HG03045 (cell line): ENCODE data around the gene OGFR.
"Not testable (repeated sequence)": the region's sequence is repeated elsewhere in the genome, so short reads cannot be mapped to it uniquely, and the experiment has no call there.

Experiments
- ATAC-seq: cut with Tn5 transposase; IDR thresholded peaks from one replicate; pipeline ENCODE4 v1.9.1; 2021; ENCODE audit warnings: mild to moderate bottlenecking, moderate library complexity; ENCODE audit not compliant: unreplicated experiment

The OGFR gene

DNA sequence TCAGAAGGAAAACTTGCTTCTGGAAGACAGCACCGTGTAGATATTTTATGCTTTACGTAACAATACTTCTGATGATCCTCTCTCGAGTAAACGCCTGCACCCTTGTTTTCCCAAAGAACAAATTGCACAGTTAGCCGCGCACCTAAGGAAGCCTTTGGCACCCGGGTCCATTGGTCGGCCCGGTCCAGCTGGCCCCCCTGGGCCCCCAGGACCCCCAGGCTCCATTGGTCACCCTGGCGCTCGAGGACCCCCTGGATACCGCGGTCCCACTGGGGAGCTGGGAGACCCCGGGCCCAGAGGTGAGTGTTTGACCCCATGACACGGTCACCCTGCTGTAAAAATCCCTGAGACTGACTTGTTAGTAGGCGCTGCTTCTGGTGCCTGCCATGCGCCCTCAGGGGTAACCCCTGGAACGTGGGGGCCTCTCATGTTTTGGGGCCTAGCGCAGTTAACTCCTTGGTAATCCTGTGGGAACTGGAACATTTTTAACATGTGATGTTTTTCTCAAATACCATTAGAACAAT, 32.4 kb downstream of the OGFR start:
- ATAC-seq: no peak

DNA sequence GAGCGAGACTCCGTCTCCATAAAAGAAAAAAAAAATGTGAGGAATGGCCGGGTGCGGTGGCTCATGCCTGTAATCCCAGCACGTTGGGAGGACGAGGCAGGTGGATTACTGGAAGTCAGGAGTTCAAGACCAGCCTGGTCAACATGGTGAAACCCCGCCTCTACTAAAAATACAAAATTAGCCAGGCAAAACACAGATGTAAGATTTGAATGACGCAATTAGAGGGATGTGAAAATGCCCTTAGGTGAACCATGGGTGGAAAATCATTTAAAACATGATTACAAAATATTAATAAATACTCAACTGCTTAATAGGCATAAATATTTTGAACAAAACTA, 33.1 kb downstream of the OGFR start:
- ATAC-seq: no peak

DNA sequence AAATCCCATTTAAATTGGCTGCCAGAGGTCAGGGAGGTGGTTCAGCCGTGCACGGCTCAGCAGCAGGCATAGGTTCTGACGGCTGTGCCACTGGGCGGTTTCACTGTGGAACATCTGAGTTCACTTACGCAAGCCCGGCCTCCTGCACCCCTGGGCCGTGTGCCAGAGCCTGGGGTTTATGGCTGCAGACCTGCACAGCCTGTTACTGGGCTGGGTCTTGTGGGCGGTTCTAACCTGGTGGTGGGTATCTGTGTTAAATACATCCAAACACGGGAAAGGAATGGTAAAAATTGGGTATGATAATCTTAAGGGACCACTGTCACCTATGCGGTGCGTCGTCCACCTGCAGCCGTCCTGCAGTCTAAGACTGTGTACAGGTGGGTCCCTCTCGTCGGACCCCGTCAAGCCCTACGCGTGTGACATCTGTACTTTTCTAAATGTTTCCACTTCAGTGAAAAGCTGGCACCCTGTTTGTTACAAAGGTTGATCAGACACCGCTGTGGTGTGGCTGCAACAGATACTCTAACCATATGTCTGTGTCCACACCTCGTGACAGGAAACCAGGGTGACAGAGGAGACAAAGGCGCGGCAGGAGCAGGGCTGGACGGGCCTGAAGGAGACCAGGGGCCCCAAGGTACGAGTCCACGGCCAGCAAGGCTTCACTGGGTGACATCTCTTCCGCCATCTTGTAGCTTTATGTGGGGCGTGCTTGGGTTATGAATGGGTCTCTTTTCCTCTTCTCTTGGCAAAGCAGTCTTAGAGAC, 33.7 kb downstream of the OGFR start:
- no peak for ATAC-seq

DNA sequence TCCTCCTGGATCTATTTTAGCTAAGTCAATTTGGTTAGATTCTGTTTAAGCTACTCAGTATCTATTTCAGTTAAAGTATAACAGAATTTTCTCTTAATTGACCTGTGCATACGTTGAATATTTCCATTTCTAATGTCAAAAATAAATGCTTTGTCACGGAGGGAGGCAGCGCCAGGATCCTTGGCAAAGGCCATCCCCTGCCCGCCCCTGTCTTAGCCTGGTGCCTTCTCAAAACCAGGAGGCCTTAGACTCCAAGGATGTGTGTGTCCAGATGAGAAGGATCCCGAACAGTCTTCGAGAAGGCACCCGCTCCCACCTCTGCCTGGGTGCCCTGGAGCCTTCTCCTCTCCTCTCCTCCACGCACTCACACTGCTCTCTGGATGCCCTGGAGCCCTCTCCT, 34.6 kb downstream of the OGFR start:
- ATAC-seq: no peak

DNA sequence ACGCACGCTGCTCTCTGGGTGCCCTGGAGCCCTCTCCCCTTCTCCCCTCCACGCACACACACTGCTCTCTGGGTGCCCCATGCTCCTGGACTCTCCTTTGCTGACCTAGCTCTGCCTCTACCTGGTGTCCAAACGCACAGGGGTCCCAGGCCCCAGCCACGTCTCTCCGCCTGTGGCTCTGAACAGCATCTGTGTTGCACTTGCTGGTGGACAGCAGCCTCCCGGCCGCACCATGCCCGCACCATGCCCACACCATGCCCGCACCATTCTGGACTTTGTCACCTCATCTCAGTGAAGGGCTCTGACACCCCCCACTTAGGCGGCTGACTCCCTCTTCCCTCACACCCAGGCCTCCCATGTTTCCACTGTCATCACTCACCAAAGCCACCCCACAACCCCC, 35.2 kb downstream of the OGFR start:
- no peak for ATAC-seq

DNA sequence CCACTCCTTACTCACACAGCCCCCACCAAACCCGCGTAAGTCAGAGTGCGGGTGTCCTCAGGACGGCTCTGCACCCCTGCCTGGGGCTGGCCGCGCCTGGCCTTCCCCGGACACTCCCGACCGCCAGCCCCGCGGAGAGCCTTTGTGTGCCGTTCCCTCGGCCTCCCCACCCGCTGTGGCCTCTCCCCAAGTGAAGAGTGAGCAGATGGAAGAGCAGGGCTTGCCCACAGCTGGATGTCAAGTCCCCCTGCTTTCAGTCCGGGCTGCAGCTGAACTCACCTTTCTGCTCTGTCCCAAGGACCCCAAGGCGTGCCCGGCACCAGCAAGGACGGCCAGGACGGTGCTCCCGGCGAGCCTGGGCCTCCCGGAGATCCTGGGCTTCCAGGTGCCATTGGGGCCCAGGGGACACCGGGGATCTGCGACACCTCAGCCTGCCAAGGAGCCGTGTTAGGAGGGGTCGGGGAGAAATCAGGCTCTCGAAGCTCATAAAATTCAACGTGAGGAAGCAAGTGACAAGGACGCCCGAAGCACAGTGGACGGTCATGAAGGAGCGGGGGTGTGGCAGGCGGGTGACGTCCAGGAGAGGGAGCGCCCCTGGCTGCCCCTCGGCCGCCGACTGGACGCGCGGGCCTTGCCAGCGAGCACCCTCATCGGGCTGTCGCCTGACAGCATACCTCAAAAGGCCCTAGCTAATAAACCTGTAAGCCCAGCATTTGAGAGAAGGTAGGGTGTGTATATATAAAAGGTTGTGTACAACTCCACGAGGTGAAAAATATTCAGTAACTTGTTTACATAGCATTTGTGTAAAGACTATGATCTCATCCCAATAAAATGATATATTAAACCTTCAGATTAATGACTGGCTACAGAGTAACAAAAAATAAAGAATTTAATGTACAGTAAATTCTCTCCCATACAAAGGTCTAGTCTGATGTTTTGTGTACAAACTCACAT, 35.9 kb downstream of the OGFR start:
- no peak for ATAC-seq

DNA sequence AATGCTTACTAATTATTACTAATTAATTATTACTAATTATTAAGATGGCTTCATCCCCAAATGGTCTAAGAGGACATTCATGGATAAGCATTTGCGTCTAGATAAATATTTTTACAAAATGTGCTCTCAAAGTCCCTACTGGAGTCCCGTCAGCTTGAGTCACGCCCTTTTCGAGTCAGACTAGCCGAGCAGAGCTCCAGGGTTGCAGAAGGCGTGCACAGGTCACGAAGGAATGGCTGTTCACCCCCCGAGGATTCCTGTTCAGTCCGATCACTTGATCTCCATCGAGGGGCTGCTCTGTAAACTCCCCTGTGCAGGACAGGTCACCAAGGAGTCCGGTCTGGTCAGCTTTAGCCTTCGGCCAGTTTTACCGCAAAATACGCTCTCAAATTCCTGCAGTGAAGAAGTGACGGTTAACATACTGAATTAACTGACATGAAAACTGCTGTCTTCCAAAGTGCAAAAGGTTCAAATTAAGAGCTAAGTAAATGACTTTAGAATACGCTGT, 37.1 kb downstream of the OGFR start:
- ATAC-seq: no peak

DNA sequence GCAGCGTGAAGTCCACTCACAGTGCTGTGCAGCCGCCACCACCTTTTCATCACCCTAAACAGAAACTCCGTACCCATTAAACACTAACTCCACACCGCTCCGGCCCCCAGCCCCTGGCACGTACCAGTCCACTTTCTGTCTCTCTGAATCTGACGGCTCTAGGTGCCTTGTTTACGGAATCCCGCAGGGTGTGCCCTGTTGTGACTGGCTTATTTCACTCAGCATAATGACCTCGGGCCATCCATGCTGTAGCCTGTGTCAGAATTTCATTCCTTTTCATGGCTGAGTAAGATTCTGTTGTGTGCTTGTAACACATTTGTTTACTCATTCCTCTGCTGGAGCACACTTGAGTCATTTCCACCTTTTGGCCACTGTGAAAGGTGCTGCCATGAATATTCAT, 39.0 kb downstream of the OGFR start:
- no peak for ATAC-seq

DNA sequence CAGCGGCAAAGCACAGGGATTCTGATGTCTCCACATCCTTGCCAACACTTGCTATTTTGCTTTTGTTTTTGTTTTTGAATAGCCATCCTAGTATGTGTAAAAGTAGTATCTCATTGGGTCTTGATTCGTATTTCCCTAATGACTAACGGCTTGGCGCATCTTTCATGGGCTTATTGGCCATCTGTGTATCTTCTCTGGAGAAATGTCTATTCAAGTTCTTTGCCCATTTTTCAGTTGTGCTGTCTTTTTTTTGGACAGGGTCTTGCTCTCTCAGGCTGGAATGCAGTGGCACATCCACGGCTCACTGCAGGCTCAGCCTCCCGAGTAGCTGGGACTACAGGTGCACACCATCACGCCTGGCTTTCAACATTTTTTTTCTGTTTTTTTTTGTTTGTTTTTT, 39.5 kb downstream of the OGFR start:
- ATAC-seq: no peak

DNA sequence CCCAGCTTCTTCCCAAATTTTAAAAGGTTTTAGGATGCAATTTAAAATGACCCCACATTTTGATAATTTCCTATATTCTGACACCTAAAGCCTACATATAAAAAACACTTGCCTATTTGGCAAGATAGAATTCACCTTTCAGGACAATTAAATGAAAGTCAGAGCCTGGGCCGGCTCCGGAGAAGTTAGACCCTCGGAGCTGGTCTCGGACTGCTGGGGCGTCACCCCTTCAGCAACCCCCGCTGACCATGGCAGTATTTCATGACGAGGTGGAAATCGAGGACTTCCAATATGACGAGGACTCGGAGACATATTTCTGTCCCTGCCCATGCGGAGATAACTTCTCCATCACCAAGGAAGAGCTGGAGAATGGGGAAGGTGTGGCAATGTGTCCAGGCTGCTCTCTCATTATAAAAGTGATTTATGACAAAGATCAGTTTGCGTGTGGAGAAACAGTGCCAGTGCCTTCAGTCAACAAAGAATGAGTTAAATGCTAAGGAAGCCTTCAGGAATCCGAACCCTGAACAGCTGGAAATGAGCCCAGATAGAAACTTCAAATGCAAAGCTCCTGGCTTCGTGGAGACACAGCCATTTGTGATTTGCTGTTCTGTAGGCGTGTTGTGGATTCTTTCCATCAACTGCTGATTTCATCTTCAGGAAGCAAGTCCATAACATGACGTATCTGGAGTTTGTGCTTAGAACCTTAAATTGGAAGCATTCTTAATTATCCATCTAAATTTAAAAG, 41.0 kb downstream of the OGFR start:
- ATAC-seq: no peak

DNA sequence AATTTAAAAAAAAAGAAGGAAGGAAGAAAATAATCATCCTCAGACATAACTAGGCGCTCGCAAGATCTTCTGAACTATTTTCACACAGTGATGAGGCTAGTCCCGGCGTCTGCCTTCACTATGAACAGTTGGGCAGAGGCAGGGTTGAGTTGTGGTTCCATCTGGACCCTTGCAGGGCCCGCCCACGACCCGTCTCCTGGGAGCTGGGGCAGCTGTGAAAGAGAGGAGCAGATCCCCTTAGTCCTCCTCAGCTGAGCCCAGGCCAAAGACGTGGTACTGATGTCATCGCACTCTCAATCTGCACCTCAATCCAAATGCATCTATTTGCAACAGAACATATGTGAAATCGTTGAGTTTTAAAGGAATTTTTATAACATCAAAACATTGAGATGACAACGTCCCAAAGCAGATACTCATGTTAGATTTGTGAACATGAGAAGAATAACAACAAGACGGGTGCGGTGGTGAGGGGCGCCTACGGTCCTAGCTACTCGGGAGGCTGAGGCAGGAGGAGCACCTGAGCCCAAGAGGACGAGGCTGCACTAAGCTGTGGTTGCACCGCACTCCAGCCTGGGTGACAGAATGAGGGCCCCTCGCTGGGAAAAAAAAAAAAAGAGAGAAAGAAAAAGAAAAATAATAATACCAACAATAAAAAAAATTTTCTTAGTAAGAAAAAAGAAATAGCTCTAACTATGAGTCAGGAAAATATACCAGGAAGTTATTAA, 41.7 kb downstream of the OGFR start:
- ATAC-seq: no peak

DNA sequence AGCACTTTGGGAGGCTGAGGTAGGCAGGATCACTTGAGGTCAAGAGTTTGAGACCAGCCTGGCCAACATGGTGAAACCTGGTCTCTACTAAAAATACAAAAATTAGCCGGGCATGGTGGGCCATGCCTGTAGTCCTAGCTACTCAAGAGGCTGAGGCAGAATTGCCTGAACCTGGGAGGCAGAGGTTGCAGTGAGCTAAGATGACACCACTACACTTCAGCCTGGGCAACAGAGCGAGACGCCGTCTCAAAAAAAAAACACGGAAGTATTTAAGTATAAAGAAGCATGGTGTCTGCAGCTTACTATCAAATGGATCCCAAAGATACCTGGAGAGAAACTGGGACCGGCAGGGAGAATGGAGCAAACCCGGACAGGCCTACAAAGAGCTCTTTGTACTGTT, 44.3 kb downstream of the OGFR start:
- ATAC-seq: not testable (repeated sequence)

DNA sequence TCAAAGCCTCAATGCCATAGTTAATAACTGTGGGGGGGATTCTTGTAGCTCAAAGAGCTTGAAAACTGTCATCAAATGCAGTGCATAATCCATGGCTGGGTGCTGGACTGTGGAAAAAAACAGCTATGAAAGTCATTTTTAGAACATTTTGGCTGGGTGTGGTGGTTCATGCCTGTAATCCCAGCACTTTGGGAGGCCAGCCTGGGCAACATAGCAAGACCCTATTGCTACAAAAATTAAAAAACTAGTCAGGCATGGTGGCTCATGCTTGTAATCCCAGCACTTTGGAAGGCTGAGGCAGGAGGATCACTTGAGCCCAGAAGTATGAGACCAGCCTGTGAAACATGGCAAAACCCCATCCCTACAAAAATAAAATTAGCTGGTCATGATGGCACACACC, 44.8 kb downstream of the OGFR start:
- ATAC-seq: no peak

DNA sequence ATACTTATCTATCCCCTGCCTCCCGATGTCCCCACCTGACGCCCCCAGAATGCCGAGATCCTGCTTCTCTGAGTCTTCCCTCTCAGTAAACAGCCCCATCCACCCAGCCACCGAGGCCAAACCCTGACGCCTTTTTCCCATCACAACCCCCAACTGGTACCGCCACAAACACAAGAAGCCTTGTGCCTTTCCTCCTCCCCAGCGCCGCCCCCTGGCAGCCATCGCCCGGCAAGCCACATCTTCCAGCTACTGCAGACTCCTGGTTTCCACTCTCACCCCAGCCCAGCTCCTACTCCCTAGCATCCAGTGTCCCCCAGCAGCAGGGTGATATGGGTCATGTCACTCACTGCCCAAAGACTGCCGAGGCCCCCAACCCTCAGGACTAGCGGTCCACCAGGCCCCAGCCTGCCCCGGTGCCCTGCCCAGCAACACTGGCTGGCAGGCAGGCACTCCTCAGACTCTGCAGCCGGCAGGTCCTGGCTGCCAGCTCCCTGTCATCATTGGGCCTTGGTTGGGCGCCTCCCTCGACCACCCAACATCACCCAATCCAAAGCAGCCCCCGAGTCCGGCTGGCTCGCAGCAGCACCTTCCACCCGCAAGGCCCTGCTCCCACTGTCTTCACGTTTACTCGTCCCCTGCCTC, 45.8 kb downstream of the OGFR start:
- no peak for ATAC-seq

DNA sequence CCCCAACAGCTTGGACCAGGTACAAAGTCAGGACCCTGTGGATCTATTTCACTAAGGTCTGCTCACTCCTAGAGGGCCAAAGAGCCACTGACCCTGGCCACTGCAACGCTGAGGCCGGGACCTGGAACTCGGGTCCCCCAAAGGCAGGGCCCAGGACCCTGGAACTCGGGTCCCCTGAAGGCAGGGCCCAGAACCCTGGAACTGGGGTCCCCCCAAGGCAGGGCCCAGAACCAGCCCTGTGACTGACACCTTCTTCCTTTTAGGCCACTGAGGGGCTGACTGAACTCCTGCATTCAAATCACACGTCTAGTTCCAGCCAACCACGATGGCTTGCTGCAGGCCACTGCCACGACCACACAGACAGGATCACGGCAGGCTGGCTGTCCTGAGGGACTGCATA, 47.6 kb downstream of the OGFR start:
- no peak for ATAC-seq

DNA sequence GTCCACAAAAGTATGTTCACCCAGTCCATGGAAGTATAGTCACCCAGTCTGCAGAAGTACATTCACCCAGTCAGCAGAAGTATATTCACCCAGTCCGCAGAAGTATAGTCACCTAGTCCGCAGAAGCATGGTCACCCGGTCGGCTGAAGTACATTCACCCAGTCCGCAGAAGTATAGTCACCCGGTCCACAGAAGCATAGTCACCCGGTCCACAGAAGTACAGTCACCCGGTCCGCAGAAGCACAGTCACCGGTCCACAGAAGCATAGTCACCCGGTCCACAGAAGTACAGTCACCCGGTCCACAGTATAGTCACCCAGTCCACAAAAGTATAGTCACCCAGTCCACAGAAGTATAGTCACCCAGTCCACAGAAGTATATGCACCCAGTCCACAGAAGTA, 48.2 kb downstream of the OGFR start:
- ATAC-seq: no peak

DNA sequence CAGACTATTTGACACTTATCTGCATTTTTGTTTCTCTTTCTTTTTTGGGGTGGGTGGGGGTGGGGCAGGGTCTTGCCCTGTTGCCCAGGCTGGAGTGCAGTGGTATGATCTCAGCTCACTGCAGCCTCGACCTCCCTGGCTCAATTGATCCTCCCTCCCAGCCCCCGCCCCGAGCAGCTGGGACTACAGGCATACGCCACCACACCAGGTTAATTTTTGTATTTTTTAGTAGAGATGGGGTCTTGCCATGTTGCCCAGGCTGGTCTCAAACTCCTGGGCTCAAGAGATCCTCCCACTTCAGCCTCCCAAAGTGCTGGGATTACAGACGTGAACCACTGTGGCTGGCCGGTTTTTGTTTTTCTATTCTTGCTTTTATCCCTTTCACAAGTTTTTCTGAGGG, 48.7 kb downstream of the OGFR start:
- ATAC-seq: not testable (repeated sequence)

DNA sequence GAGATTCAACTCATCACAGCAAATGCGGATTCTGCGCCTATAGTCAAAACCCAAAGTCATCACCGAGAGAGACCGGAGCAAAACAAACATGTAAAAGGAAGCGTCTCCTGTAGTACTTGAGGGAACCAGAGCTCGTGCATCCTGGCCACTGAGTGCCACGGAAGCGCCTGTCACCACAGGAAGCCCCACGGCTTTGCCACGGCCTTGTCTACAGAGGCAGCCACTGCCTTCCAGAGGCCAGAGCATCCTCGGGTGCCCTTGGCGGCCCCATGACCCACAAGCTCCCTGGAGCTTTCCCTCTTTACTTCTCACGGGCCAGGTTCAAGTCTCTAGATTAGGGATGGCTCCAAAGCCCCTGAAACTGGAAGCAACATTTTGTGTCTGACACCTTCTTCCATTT, 49.5 kb downstream of the OGFR start:
- no peak for ATAC-seq

DNA sequence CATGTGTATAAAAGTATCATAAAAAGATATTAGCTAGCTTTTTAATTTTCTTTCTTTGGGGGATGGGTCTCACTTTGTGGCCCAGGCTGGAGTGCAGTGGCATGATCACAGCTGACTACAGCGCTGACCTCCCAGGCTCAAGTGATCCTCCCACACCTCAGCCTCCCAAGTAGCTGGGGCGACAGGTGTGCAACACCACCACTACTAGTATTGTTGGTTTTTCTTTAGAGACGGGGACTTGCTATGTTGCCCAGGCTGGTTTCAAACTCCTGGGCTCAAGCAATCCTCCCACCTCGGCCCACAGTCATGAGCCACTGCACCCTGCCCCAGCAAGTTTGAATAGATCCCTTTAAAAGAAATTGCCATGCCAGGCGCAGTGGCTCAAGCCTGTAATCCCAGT, 50.5 kb downstream of the OGFR start:
- no peak for ATAC-seq
